NOMO-1 treated with dmso at 0.1 percent for 144 hours (cell line): ENCODE data around the gene COBLL1.
"Not testable (repeated sequence)": the region's sequence is repeated elsewhere in the genome, so short reads cannot be mapped to it uniquely, and the experiment has no call there.

ENCODE experiments used
- DNase-seq: peaks from one replicate; lab custom pipeline; 2025; ENCODE audit not compliant: unreplicated experiment; lab: John Stamatoyannopoulos, UW

The COBLL1 gene

GRCh38 chr2:164717000-164717803 is 124.4 kb downstream of the COBLL1 start:
- no peak for DNase-seq

- DNase-seq, result no peak
These were observed 127.2 kb downstream of the COBLL1 start for GRCh38 chr2:164714471-164714870.

GRCh38 chr2:164711766-164712138 is 129.9 kb downstream of the COBLL1 start:
- no peak for DNase-seq

- no peak for DNase-seq
These were observed 130.5 kb downstream of the COBLL1 start for GRCh38 chr2:164710837-164711765.

GRCh38 chr2:164710252-164710836 is 131.3 kb downstream of the COBLL1 start:
- DNase-seq, result not testable (repeated sequence)

- DNase-seq, result no peak
These were observed 135.1 kb downstream of the COBLL1 start for GRCh38 chr2:164706522-164706921.

- DNase-seq, result no peak
These were observed 136.0 kb downstream of the COBLL1 start for GRCh38 chr2:164705412-164706167.

GRCh38 chr2:164703915-164704706 is 137.5 kb downstream of the COBLL1 start:
- DNase-seq, result no peak

GRCh38 chr2:164701565-164701964 is 140.1 kb downstream of the COBLL1 start:
- no peak for DNase-seq

GRCh38 chr2:164700390-164700789 is 141.2 kb downstream of the COBLL1 start:
- DNase-seq, result no peak

- DNase-seq, result no peak
These were observed 143.7 kb downstream of the COBLL1 start for GRCh38 chr2:164697688-164698461.

- DNase-seq, result no peak
These were observed 145.0 kb downstream of the COBLL1 start for GRCh38 chr2:164696634-164697033.

- DNase-seq, result no peak
These were observed 147.3 kb downstream of the COBLL1 start for GRCh38 chr2:164694275-164694695.

- DNase-seq, result no peak
These were observed 147.8 kb downstream of the COBLL1 start for GRCh38 chr2:164693834-164694233.

GRCh38 chr2:164693390-164693789 is 148.2 kb downstream of the COBLL1 start:
- DNase-seq, result no peak

GRCh38 chr2:164692958-164693357 is 148.7 kb downstream of the COBLL1 start:
- DNase-seq, result no peak

GRCh38 chr2:164692114-164692513 is 149.5 kb downstream of the COBLL1 start:
- no peak for DNase-seq

- no peak for DNase-seq
These were observed 150.2 kb downstream of the COBLL1 start for GRCh38 chr2:164691346-164691887.

- DNase-seq, result no peak
These were observed 151.3 kb downstream of the COBLL1 start for GRCh38 chr2:164690361-164690760.
